Sigmoid colon (tissue), 4 donors: ENCODE results near the gene MANSC4.

Source experiments
- CTCF ChIP-seq, 4 experiments: fragments of 450-650 bp in 3 of 4; fragments of 200-600 bp in 1 of 4; IDR thresholded peaks; one replicate each; pipeline ENCODE4 v1.5.1; 2016 to 2019; ENCODE audit warnings: antibody characterized with exemption in 4 of 4, mild to moderate bottlenecking in 3 of 4, moderate library complexity in 2 of 4
- EP300 ChIP-seq, 4 donors: sonication (generic); formaldehyde crosslinking; IDR thresholded peaks; one replicate each; pipeline ENCODE4 v1.6.1; 2017; ENCODE audit warnings: antibody characterized with exemption in 4 of 4
- POLR2A ChIP-seq, 2 donors: fragments of 450-650 bp; IDR thresholded peaks; one replicate each; pipeline ENCODE4 v1.6.1; 2016; ENCODE audit warnings: antibody characterized with exemption in 2 of 2, mild to moderate bottlenecking in 2 of 2, moderate library complexity in 2 of 2
- POLR2AphosphoS5 ChIP-seq, 4 donors: sonication (generic); formaldehyde crosslinking; IDR thresholded peaks; one replicate each; pipeline ENCODE4 v1.6.1; 2017; ENCODE audit warnings: antibody characterized with exemption in 4 of 4

DNA sequence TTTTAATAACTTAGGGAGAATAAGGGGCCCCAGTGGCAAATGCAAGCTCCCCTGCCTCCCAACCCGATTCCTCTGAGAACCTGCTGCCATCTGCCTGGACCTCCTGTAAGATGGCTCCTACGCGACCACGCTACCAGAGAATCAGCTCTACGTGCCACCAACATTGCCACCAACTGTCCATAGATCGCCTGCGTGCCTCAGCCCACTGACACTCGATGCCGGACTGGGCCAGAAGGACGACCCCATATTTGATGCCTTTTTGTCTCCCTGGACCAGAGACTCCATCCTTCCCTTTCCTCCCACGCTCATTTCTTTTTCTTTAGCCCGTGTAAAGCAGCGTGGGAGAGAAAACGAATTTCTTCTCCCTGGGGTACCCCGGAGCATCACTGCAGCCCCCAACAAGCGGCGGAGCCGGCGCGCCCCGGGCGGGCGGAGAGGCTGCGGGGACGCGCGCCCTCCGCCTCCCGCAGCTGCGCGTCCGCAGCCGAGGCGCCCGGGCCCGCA is 568 bp downstream of the MANSC4 start:
- TF ChIP-seq CTCF (IDR thresholded peaks at IDR 0.05) (no peak), POLR2AphosphoS5 (IDR thresholded peaks at IDR 0.05) (no peak), POLR2A (IDR thresholded peaks at IDR 0.05) (no peak), EP300 (IDR thresholded peaks at IDR 0.05) (no peak)
